Epithelial cell of proximal tubule (primary cell): ENCODE results near the gene ZP4. TPM values are rescaled to one million over a fixed set of nuclear protein-coding genes. Genes with fewer than 3 reads are reported as not detected.

Source experiments
- DNase-seq: peaks from one replicate; pipeline ENCODE4 v3.0.0-alpha.2; 2011; ENCODE audit warnings: low read depth
- H3K4me3 ChIP-seq: 2 replicates; pipeline ENCODE4 v1.5.1; 2011; ENCODE audit warnings: low read depth, mild to moderate bottlenecking, low read length
- total RNA-seq: library from RNA; depleted of rRNA; stranded (reverse); fragments of >200 nt; gene quantifications from 2 replicates; pipeline ENCODE4 v1.2.3, GENCODE V29; 2015
- TF ChIP-seq, protein P1 (sequence below): conservative IDR thresholded peaks from 2 replicates; pipeline ENCODE4 v1.5.1; 2012; ENCODE audit warnings: low read depth, mild to moderate bottlenecking, low read length

Gene ZP4, protein sequence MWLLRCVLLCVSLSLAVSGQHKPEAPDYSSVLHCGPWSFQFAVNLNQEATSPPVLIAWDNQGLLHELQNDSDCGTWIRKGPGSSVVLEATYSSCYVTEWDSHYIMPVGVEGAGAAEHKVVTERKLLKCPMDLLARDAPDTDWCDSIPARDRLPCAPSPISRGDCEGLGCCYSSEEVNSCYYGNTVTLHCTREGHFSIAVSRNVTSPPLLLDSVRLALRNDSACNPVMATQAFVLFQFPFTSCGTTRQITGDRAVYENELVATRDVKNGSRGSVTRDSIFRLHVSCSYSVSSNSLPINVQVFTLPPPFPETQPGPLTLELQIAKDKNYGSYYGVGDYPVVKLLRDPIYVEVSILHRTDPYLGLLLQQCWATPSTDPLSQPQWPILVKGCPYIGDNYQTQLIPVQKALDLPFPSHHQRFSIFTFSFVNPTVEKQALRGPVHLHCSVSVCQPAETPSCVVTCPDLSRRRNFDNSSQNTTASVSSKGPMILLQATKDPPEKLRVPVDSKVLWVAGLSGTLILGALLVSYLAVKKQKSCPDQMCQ
- not detected in 2 replicates for total RNA-seq

DNA sequence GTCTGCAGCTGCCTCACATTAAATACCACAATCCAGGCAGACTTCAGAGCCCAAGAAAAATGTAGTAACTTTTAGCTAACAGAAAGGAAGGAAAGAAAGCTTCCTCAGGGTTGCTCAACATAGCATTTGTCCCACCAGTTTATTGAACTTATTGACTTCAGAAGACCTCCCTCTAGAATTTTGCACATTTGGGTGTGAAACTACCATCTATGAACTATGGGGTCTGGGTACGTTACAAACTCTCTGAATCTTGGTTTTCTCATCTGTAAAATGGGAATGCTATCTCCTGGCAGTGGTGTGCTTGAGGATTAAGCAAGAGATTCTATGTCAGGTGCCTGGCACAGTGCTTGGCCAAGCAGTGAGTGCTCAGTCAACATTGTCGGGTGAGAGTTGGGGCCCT, at the start of gene ZP4:
TSS of gene ZP4 (minus strand) at position 101 of the 400 bp plus-strand sequence. CDS start 287 bp downstream, outside the sequence.
- TF ChIP-seq, protein P1, sequence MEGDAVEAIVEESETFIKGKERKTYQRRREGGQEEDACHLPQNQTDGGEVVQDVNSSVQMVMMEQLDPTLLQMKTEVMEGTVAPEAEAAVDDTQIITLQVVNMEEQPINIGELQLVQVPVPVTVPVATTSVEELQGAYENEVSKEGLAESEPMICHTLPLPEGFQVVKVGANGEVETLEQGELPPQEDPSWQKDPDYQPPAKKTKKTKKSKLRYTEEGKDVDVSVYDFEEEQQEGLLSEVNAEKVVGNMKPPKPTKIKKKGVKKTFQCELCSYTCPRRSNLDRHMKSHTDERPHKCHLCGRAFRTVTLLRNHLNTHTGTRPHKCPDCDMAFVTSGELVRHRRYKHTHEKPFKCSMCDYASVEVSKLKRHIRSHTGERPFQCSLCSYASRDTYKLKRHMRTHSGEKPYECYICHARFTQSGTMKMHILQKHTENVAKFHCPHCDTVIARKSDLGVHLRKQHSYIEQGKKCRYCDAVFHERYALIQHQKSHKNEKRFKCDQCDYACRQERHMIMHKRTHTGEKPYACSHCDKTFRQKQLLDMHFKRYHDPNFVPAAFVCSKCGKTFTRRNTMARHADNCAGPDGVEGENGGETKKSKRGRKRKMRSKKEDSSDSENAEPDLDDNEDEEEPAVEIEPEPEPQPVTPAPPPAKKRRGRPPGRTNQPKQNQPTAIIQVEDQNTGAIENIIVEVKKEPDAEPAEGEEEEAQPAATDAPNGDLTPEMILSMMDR: no peak
- no peak within 1 kb of the TSS for H3K4me3 ChIP-seq
- DNase-seq: no peak

DNA sequence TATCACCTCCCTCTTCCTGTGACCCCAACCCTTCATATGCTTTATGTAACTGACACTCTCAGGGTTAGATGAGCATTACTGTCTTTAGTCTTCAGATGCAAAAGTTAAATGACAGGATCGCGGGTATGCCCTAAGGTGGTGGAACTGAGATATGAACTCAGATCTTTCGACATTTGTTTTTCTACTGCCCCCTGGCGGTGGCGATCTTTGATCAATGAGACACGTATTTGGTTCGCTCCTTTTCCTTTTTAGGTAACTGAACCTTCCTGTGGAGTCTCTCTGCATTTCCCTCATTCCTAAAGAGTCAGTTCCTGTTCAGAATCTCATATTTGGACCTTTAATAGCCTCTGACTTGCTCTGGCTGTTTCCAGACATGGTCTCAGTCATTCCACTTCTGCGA, 47.8 kb upstream of the ZP4 start:
- TF ChIP-seq, protein P1: peak; percentile 26
- DNase-seq: no peak
- H3K4me3 ChIP-seq: no peak overlapping the region

DNA sequence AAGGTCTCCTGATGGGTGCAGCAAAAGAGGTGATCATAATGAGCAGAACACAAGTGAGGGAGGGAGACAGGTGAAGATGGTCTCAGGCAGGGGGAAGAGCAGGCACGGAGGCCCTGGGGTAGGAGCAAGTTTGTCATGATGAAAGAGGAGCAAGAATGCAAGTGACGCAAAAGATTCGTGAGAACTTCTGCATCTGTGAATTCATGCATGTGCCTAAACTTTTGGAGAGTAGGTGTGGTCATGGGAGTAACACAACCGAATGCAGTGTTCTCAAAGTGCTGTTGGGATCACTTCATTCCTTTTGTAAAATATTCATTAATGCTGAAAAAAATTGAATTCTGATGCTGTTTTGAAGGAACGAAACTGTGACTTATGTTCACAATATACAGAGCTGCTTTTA, 47.3 kb upstream of the ZP4 start:
- H3K4me3 ChIP-seq: no peak overlapping the region
- DNase-seq: no peak
- TF ChIP-seq, protein P1: no peak

DNA sequence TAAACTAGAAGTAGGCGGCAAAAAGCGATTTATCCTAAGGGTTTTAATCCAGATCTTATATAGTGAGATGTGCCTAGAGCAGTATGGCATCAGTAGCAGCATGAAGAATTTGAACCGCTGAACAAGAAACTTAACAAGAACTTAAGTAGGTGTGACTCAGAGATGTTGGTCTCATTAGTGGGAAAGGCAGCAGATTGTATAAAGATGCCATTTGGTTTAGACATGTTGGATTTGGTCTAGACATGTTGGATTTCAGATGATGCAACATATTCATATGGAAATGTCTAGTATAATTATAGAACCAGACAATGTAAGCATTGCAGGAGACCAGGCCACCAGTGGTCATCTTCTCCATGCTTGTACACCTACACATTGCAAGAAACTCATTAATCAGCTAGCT, 42.1 kb upstream of the ZP4 start:
- no peak for DNase-seq
- TF ChIP-seq, protein P1: no peak
- H3K4me3 ChIP-seq: no peak overlapping the region

DNA sequence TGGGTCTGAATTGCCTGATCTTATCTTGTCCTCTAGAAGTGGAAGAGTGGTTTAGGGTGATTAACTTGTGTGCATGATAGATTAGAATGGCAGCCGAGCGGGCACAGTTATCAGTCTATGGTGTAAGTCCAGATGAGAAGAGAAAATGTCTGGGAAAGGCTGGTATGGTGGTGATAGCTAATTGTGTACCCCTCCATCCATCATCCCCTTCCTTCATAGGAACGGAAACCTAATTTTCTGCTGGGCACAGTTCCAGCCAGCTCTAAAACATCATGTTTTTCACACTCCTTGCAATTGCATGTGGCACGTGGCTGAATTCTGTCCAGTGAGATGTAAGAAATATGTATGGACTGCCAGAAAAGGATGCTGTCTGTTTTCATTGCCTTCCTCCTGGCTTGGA, 40.9 kb upstream of the ZP4 start:
- no peak for DNase-seq
- TF ChIP-seq, protein P1: no peak
- H3K4me3 ChIP-seq: no peak overlapping the region

DNA sequence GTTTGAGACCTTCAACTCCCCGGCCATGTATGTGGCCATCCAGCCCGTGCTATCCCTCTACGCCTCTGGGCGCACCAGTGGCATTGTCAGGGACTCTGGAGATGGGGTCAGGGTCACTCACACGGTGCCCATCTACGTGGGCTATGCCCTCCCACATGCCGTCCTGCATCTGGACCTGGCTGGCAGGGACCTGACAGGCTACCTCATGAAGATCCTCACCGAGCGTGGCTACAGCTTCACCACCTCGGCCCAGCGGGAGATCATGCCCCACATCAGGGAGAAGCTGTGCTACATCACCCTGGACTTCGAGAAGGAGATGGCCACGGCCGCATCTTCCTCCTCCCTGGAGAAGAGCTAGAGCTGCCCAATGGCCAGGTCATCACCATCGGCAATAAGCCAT, 36.5 kb upstream of the ZP4 start:
- TF ChIP-seq, protein P1: no peak
- H3K4me3 ChIP-seq: no peak overlapping the region
- no peak for DNase-seq
